Measurements from ENCODE around the gene GAD2. TPM values are rescaled to one million over a fixed set of nuclear protein-coding genes. Genes with fewer than 3 reads are reported as not detected.

The GAD2 gene
- not detected in 2 replicates for polyA plus RNA-seq (2012; rRNA removed)
- polyA plus RNA-seq (2012; cell fraction: cytosol; rRNA removed), result not detected in 2 replicates
- not detected in 2 replicates for polyA plus RNA-seq (2012; cell fraction: nucleus; rRNA removed)

GRCh38 chr10:26216585-26217395, at the start of gene GAD2:
Gene GAD2, plus strand, starts transcription at chr10:26216774. Its CDS starts 36 bp downstream, at chr10:26216810.
- H3K27me3 ChIP-seq (ENCODE audit: insufficient read depth), result peaks cover 46% of the 10 kb centered on the region
- no peaks in the 10 kb centered on the region for H3K79me2 ChIP-seq (ENCODE audit: insufficient read depth)
- H3K9me3 ChIP-seq, result no peaks in the 10 kb centered on the region
- no peak within 1 kb of the TSS for H2AFZ ChIP-seq (ENCODE audit: low read depth)
- no peak within 1 kb of the TSS for H3K27ac ChIP-seq (ENCODE audit: low read depth in 2 of 2, low read length in 1 of 2)
- POLR2A ChIA-PET, result interaction anchor here (0.6 kb wide), 1 partner anchor 95 kb away, joined by 4 read pairs; no protein-coding TSS in a partner anchor
- H3K36me3 ChIP-seq (replicated peaks in 1 of 2; ENCODE audit: control insufficient read depth in 1 of 2, insufficient read depth in 2 of 2, low read length in 1 of 2), result no peaks in the 10 kb centered on the region
- no peak within 1 kb of the TSS for H3K9ac ChIP-seq
- peak; percentile 14 for DNase-seq
- WGBS (ENCODE audit: low lambda C conversion rate), result 10% methylated on average over 55 of the region's 60 CpGs
- H3K4me1 ChIP-seq (ENCODE audit: control insufficient read depth in 1 of 2, insufficient read depth in 2 of 2, low read depth in 1 of 2, low read length in 1 of 2), result no peaks in the 10 kb centered on the region
- no peaks in the 10 kb centered on the region for H3K9me2 ChIP-seq
- TF ChIP-seq PBX3 (IDR thresholded peaks at IDR 0.05) (no peak), TCF12 (IDR thresholded peaks at IDR 0.05) (no peak)
- no peak within 1 kb of the TSS for H3K4me3 ChIP-seq (ENCODE audit: low read depth in 2 of 2, low read length in 1 of 2)
- no peaks in the 10 kb centered on the region for H3F3A ChIP-seq (replicated peaks; ENCODE audit: insufficient read depth)
- CTCF ChIA-PET, result no interaction called here
- H4K20me1 ChIP-seq (ENCODE audit: insufficient read depth), result no peaks in the 10 kb centered on the region
- no peak within 1 kb of the TSS for H3K4me2 ChIP-seq

GRCh38 chr10:26169466-26169865, 47.1 kb upstream of the GAD2 start:
- no peaks in the 10 kb centered on the region for H3K4me1 ChIP-seq (ENCODE audit: control insufficient read depth in 1 of 2, insufficient read depth in 2 of 2, low read depth in 1 of 2, low read length in 1 of 2)
- CTCF ChIA-PET, result no interaction called here

GRCh38 chr10:26172131-26172530, 44.4 kb upstream of the GAD2 start:
- Histone ChIP-seq H3K4me1 (ENCODE audit: control insufficient read depth in 1 of 2, insufficient read depth in 2 of 2, low read depth in 1 of 2, low read length in 1 of 2) (no peaks in the 10 kb centered on the region), H3K4me3 (ENCODE audit: low read depth in 2 of 2, low read length in 1 of 2) (no peak overlapping the region), H3K27ac (ENCODE audit: low read depth in 2 of 2, low read length in 1 of 2) (no peak overlapping the region), H3K27me3 (ENCODE audit: insufficient read depth) (no peaks in the 10 kb centered on the region), H3K4me2 (no peak overlapping the region), H3K9ac (no peak overlapping the region), H3K9me2 (no peaks in the 10 kb centered on the region), H4K20me1 (ENCODE audit: insufficient read depth) (no peaks in the 10 kb centered on the region), H2AFZ (ENCODE audit: low read depth) (no peak overlapping the region), H3F3A (replicated peaks; ENCODE audit: insufficient read depth) (no peaks in the 10 kb centered on the region), H3K9me3 (no peaks in the 10 kb centered on the region), H3K36me3 (replicated peaks in 1 of 2; ENCODE audit: control insufficient read depth in 1 of 2, insufficient read depth in 2 of 2, low read length in 1 of 2) (no peaks in the 10 kb centered on the region), H3K79me2 (ENCODE audit: insufficient read depth) (no peaks in the 10 kb centered on the region)
- DNase-seq, result no peak
- CTCF ChIA-PET, result no interaction called here
- POLR2A ChIA-PET, result no interaction called here
- 16% methylated on average over 7 of the region's 7 CpGs for WGBS (ENCODE audit: low lambda C conversion rate)
- no peak for TF ChIP-seq EP300 (IDR thresholded peaks at IDR 0.05; ENCODE audit: borderline replicate concordance in 1 of 2, low read depth in 1 of 2, low read length in 1 of 2)
- TF ChIP-seq FOSL2 (IDR thresholded peaks at IDR 0.05; ENCODE audit: borderline replicate concordance, low read depth), result no peak
- no peak for TF ChIP-seq JUND (IDR thresholded peaks at IDR 0.05)
- TF ChIP-seq TAF1 (IDR thresholded peaks at IDR 0.05; ENCODE audit: borderline replicate concordance, low read depth, low read length), result no peak
- no peak for TF ChIP-seq GATA2 (CRISPR knock-in tag; IDR thresholded peaks at IDR 0.05)
- TF ChIP-seq PBX3 (IDR thresholded peaks at IDR 0.05), result no peak
- no peak for TF ChIP-seq REST (IDR thresholded peaks at IDR 0.05; ENCODE audit: low read depth, low read length)
- TF ChIP-seq SIN3A (IDR thresholded peaks at IDR 0.05; ENCODE audit: borderline replicate concordance, low read depth, low read length), result no peak
- no peak for TF ChIP-seq USF1 (IDR thresholded peaks at IDR 0.05; ENCODE audit: borderline replicate concordance, low read depth)
- TF ChIP-seq ELF1 (IDR thresholded peaks at IDR 0.05), result no peak
- TF ChIP-seq FOXM1 (IDR thresholded peaks at IDR 0.05; ENCODE audit: low read depth), result no peak
- no peak for TF ChIP-seq EZH2phosphoT487 (IDR thresholded peaks at IDR 0.05; ENCODE audit: borderline replicate concordance, low read depth)
- no peak for TF ChIP-seq TCF12 (IDR thresholded peaks at IDR 0.05)

More at GRCh38 chr10:26169466-26169865, 47.1 kb upstream of the GAD2 start:
- Histone ChIP-seq H3K79me2 (ENCODE audit: insufficient read depth) (no peaks in the 10 kb centered on the region), H3K9ac (no peak overlapping the region), H3K9me2 (no peaks in the 10 kb centered on the region), H2AFZ (ENCODE audit: low read depth) (no peak overlapping the region; the same call in 1 of the 2 replicates), H3K4me2 (no peak overlapping the region), H4K20me1 (ENCODE audit: insufficient read depth) (no peaks in the 10 kb centered on the region), H3K27me3 (ENCODE audit: insufficient read depth) (0 out of 2 replicates have a peak, but pooled peaks cover 5% of the 10 kb centered on the region), H3F3A (replicated peaks; ENCODE audit: insufficient read depth) (no peaks in the 10 kb centered on the region), H3K9me3 (no peaks in the 10 kb centered on the region), H3K4me3 (ENCODE audit: low read depth in 2 of 2, low read length in 1 of 2) (no peak overlapping the region), H3K36me3 (replicated peaks in 1 of 2; ENCODE audit: control insufficient read depth in 1 of 2, insufficient read depth in 2 of 2, low read length in 1 of 2) (no peaks in the 10 kb centered on the region), H3K27ac (ENCODE audit: low read depth in 2 of 2, low read length in 1 of 2) (no peak overlapping the region)
- TF ChIP-seq JUND (IDR thresholded peaks at IDR 0.05), result no peak
- no peak for TF ChIP-seq RAD21 (IDR thresholded peaks at IDR 0.05; ENCODE audit: low read length)
- TF ChIP-seq RCOR1 (IDR thresholded peaks at IDR 0.05; ENCODE audit: low read length), result no peak
- 0% methylated on average over 2 of the region's 2 CpGs for WGBS (ENCODE audit: low lambda C conversion rate)
- POLR2A ChIA-PET, result no interaction called here
- DNase-seq, result no peak
